HCT116 (cell line): ENCODE data around the gene RALGPS2. TPM values are rescaled to one million over a fixed set of nuclear protein-coding genes. Genes with fewer than 3 reads are reported as not detected.

ENCODE experiments used
- ATAC-seq: fragments of 200-7000 bp; cut with Tn5 transposase; 2 replicates; pipeline ENCODE4 v1.9.1; 2020; ENCODE audit warnings: mild to moderate bottlenecking, moderate library complexity
- BruUV-seq: library from RNA; stranded (reverse); fragments of 400-500 nt; replicated peaks from 2 replicates; lab custom pipeline; 2021; lab: Mats Ljungman, UMichigan
- CTCF ChIA-PET: fragments of 300-600 bp; sonication (Branson Sonifier 250); formaldehyde crosslinking; loops from one replicate; lab custom pipeline; 2021; ENCODE audit warnings: antibody characterized with exemption; lab: Charles Lee
- POLR2A ChIA-PET: fragments of 300-600, 350-600 bp; sonication (Branson Sonifier 250); formaldehyde crosslinking; loops from one replicate; lab custom pipeline; 2021; ENCODE audit warnings: antibody characterized with exemption; lab: Charles Lee
- RAD21 ChIA-PET, 2 experiments: fragments of 300-600 bp; sonication (Branson Sonifier 250); formaldehyde crosslinking; loops; one replicate each; lab custom pipeline; 2023; ENCODE audit warnings: low total read pairs in 2 of 2; ENCODE audit not compliant: uncharacterized antibody in 2 of 2, unreplicated experiment in 2 of 2, low non-redundant PET in 1 of 2; lab: Charles Lee
- DNase-seq: peaks from one replicate; pipeline ENCODE4 v3.0.0-alpha.2; 2010; ENCODE audit warnings: low read depth, low spot score
- H2AFZ ChIP-seq: fragments of 200-600 bp; shearing (Covaris generic), sonication (generic); 2 replicates; pipeline ENCODE4 v1.6.1; 2017; ENCODE audit warnings: low read depth, mixed run types, mixed read lengths, antibody characterized with exemption, low read length; ENCODE audit not compliant: poor library complexity, severe bottlenecking
- H3K27ac ChIP-seq: 2 replicates; pipeline ENCODE4 v1.5.1; 2012; ENCODE audit warnings: low read depth, low read length
- H3K27me3 ChIP-seq: fragments of 200-600 bp; sonication (generic); 2 replicates; pipeline ENCODE4 v1.6.1; 2016; ENCODE audit warnings: mixed run types, low read length, mixed read lengths; ENCODE audit not compliant: insufficient read depth
- H3K36me3 ChIP-seq, 2 experiments: fragments of 200-500 bp in 1 of 2; fragments of 200-600 bp in 1 of 2; sonication (Bioruptor generic) in 1 of 2; sonication (generic) in 1 of 2; 2 replicates each; pipeline versions ENCODE4 v1.5.1 to v1.6.1; 2014 to 2016; ENCODE audit warnings: low read length in 2 of 2, inconsistent platforms in 1 of 2, mixed read lengths in 1 of 2, mixed run types in 1 of 2; ENCODE audit not compliant: insufficient read depth in 2 of 2, control insufficient read depth in 1 of 2
- H3K4me1 ChIP-seq, 2 experiments: fragments of 200-600 bp in 1 of 2; sonication (generic) in 1 of 2; 2 replicates each; pipeline versions ENCODE4 v1.5.1 to v1.6.1; 2012 to 2017; ENCODE audit warnings: low read length in 2 of 2, inconsistent platforms in 1 of 2, mild to moderate bottlenecking in 1 of 2, mixed read lengths in 1 of 2, mixed run types in 1 of 2, moderate library complexity in 1 of 2; ENCODE audit not compliant: insufficient read depth in 2 of 2, control insufficient read depth in 1 of 2
- H3K4me2 ChIP-seq: fragments of 200-600 bp; sonication (generic); 2 replicates; pipeline ENCODE4 v1.6.1; 2017; ENCODE audit warnings: mixed run types, low read length, mixed read lengths
- H3K4me3 ChIP-seq, 2 experiments: fragments of 200-600 bp in 1 of 2; sonication (generic) in 1 of 2; replicated peaks in 1 of 2; 2 replicates each; pipeline ENCODE4 v1.5.1; 2011 to 2016; ENCODE audit warnings: low read length in 2 of 2, control low read depth in 1 of 2, low read depth in 1 of 2, mild to moderate bottlenecking in 1 of 2, mixed read lengths in 1 of 2, mixed run types in 1 of 2
- H3K79me2 ChIP-seq: fragments of 200-600 bp; sonication (generic); 2 replicates; pipeline ENCODE4 v1.6.1; 2017; ENCODE audit warnings: mild to moderate bottlenecking, mixed run types, low read length, moderate library complexity, mixed read lengths; ENCODE audit not compliant: insufficient read depth
- H3K9ac ChIP-seq: fragments of 200-600 bp; sonication (generic); 2 replicates; pipeline ENCODE4 v1.6.1; 2016; ENCODE audit warnings: low read length, mixed read lengths
- H3K9me2 ChIP-seq: fragments of 200-600 bp; sonication (generic), shearing (Covaris generic); 2 replicates; pipeline ENCODE4 v1.6.1; 2017; ENCODE audit warnings: mixed run types, mild to moderate bottlenecking, moderate library complexity; ENCODE audit not compliant: insufficient read depth
- H3K9me3 ChIP-seq, 2 experiments: fragments of 200-500 bp in 1 of 2; fragments of 200-600 bp in 1 of 2; sonication (Bioruptor generic) in 1 of 2; sonication (generic) in 1 of 2; 2 replicates each; pipeline ENCODE4 v1.6.1; 2014 to 2017; ENCODE audit warnings: low read length in 2 of 2, mixed read lengths in 2 of 2, inconsistent platforms in 1 of 2, low read depth in 1 of 2, mild to moderate bottlenecking in 1 of 2, mixed run types in 1 of 2, moderate library complexity in 1 of 2; ENCODE audit not compliant: control insufficient read depth in 1 of 2, insufficient read depth in 1 of 2
- H4K20me1 ChIP-seq: fragments of 200-600 bp; sonication (generic), shearing (Covaris generic); 2 replicates; pipeline ENCODE4 v1.6.1; 2017; ENCODE audit warnings: mixed run types, mild to moderate bottlenecking, moderate library complexity; ENCODE audit not compliant: insufficient read depth
- CBX3 ChIP-seq: IDR thresholded peaks from 2 replicates; pipeline ENCODE4 v1.6.1; 2012; ENCODE audit warnings: low read depth
- CEBPB ChIP-seq: IDR thresholded peaks from 2 replicates; pipeline ENCODE4 v1.6.1; 2012; ENCODE audit warnings: low read depth
- ELF1 ChIP-seq: IDR thresholded peaks from 2 replicates; pipeline ENCODE4 v1.6.1; 2012; ENCODE audit warnings: low read depth, borderline replicate concordance
- FOSL1 ChIP-seq: IDR thresholded peaks from 2 replicates; pipeline ENCODE4 v1.6.1; 2012; ENCODE audit warnings: low read depth
- JUND ChIP-seq: IDR thresholded peaks from 2 replicates; pipeline ENCODE4 v1.6.1; 2012
- POLR2A ChIP-seq: IDR thresholded peaks from 2 replicates; pipeline ENCODE4 v1.7.0; 2011; ENCODE audit warnings: borderline replicate concordance; ENCODE audit not compliant: insufficient read depth, insufficient read length; ENCODE audit errors: extremely low read depth
- SIN3A ChIP-seq: IDR thresholded peaks from 2 replicates; pipeline ENCODE4 v1.6.1; 2012; ENCODE audit warnings: low read depth
- SRF ChIP-seq: IDR thresholded peaks from 2 replicates; pipeline ENCODE4 v1.6.1; 2012; ENCODE audit warnings: low read depth
- TCF7L2 ChIP-seq: IDR thresholded peaks from 2 replicates; pipeline ENCODE4 v1.7.0; 2011; ENCODE audit warnings: borderline replicate concordance, inconsistent platforms; ENCODE audit not compliant: insufficient read depth, insufficient read length; ENCODE audit errors: extremely low read depth
- YY1 ChIP-seq: IDR thresholded peaks from 2 replicates; pipeline ENCODE4 v1.6.1; 2011; ENCODE audit warnings: low read length, low read depth, moderate library complexity, mild to moderate bottlenecking; ENCODE audit not compliant: insufficient replicate concordance; ENCODE audit errors: extremely low read depth
- ZNF274 ChIP-seq: fragments of 200-500 bp; sonication (Bioruptor generic); IDR thresholded peaks from 2 replicates; pipeline ENCODE4 v1.6.1; 2014; ENCODE audit warnings: mild to moderate bottlenecking, low read depth, low read length, inconsistent platforms
- intact Hi-C: fragments of 100-400 bp; cut with micrococcal nuclease; formaldehyde crosslinking; loops from 2 replicates; pipeline ENCODE4 v1.10.0; 2022
- total RNA-seq: library from RNA; stranded (reverse); gene quantifications from one replicate; pipeline ENCODE4 v1.2.1, GENCODE V29; 2021; ENCODE audit not compliant: unreplicated experiment
- TF ChIP-seq, protein P1 (sequence below): IDR thresholded peaks from 2 replicates; pipeline ENCODE4 v1.6.1; 2012
- TF ChIP-seq, protein P2 (sequence below): IDR thresholded peaks from 2 replicates; pipeline ENCODE4 v1.6.1; 2011; ENCODE audit warnings: mild to moderate bottlenecking, low read length, moderate library complexity; ENCODE audit not compliant: insufficient replicate concordance; ENCODE audit errors: extremely low read depth
- TF ChIP-seq, protein P3 (sequence below): IDR thresholded peaks from 2 replicates; pipeline ENCODE4 v1.6.1; 2012; ENCODE audit warnings: low read depth
- TF ChIP-seq, protein P4 (sequence below): IDR thresholded peaks from 2 replicates; pipeline ENCODE4 v1.6.1; 2012

Gene RALGPS2
- total RNA-seq, 1 experiment from 2014 or later: 25.6 TPM

DNA sequence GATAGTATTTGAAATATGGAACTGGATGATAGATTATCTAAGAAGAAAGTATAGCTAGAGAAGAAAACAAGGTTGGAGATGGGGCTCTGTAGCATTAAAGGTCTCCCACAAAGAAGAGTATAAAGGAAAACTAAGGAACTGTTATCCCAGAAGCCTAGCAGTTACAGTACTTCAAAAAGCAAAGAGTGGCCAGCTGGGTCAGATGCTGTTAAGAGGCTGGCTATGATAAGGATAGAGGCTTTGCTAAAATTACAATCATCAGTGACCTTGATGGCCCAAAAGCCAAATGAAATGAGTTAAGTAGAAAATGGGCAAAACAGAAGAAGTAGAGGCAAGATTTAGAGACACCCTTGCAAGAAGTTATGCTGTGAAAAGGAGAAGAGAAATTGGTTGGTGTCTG is 170.9 kb downstream of the RALGPS2 start:
- Histone ChIP-seq H3K27ac (no peak overlapping the region), H3K9me2 (no peaks in the 10 kb centered on the region), H3K4me3 (no peak overlapping the region), H3K4me2 (no peak overlapping the region), H3K79me2 (no peaks in the 10 kb centered on the region), H3K9me3 (no peaks in the 10 kb centered on the region), H3K4me1 (no peaks in the 10 kb centered on the region), H3K27me3 (no peaks in the 10 kb centered on the region), H2AFZ (no peak overlapping the region), H3K36me3 (no peaks in the 10 kb centered on the region), H4K20me1 (no peaks in the 10 kb centered on the region), H3K9ac (no peak overlapping the region)
- ChIA-PET POLR2A (no interaction called here), CTCF (no interaction called here), RAD21 (no interaction called here)
- BruUV-seq: no TSS peak
- DNase-seq: no peak
- intact Hi-C loops: no loop called here
- no peak for ATAC-seq
- TF ChIP-seq YY1 (no peak), CBX3 (no peak), JUND (no peak), ELF1 (no peak), TCF7L2 (no peak), FOSL1 (no peak), CEBPB (no peak), ZNF274 (no peak)
- TF ChIP-seq, protein P1, sequence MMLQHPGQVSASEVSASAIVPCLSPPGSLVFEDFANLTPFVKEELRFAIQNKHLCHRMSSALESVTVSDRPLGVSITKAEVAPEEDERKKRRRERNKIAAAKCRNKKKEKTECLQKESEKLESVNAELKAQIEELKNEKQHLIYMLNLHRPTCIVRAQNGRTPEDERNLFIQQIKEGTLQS: no peak

DNA sequence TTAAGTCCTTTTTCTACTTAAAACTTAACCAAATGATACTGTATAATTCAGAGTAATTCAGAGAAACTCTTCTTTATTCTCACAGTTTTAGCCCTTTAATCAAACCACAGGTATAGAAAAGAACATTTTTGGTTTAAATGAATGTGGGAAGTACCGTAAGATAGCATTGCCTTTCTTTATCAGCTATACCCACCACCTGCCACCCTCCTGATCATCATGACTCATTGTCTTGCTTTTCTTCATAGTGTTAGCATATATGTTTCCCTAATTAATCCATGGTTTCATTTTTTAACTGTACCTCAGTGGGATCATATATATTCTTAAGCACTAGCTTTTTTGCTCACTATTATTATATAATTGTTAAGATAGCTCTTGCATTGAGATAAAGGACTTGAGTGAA is 173.4 kb downstream of the RALGPS2 start:
- H3K9me2 ChIP-seq: no peaks in the 10 kb centered on the region
- H2AFZ ChIP-seq: no peak overlapping the region
- ATAC-seq (no peak), DNase-seq (no peak)
- no peak overlapping the region for H3K4me3 ChIP-seq
- H3K27ac ChIP-seq: no peak overlapping the region
- H3K4me1 ChIP-seq: no peaks in the 10 kb centered on the region
- no peak overlapping the region for H3K9ac ChIP-seq
- ChIA-PET POLR2A (no interaction called here), CTCF (no interaction called here), RAD21 (no interaction called here)
- intact Hi-C loops: no loop called here
- no peak overlapping the region for H3K4me2 ChIP-seq
- no peaks in the 10 kb centered on the region for H3K27me3 ChIP-seq
- no TSS peak for BruUV-seq
- no peaks in the 10 kb centered on the region for H3K9me3 ChIP-seq
- TF ChIP-seq, protein P2, sequence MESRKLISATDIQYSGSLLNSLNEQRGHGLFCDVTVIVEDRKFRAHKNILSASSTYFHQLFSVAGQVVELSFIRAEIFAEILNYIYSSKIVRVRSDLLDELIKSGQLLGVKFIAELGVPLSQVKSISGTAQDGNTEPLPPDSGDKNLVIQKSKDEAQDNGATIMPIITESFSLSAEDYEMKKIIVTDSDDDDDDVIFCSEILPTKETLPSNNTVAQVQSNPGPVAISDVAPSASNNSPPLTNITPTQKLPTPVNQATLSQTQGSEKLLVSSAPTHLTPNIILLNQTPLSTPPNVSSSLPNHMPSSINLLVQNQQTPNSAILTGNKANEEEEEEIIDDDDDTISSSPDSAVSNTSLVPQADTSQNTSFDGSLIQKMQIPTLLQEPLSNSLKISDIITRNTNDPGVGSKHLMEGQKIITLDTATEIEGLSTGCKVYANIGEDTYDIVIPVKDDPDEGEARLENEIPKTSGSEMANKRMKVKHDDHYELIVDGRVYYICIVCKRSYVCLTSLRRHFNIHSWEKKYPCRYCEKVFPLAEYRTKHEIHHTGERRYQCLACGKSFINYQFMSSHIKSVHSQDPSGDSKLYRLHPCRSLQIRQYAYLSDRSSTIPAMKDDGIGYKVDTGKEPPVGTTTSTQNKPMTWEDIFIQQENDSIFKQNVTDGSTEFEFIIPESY: no peak
- no peak for TF ChIP-seq POLR2A
- TF ChIP-seq, protein P3, sequence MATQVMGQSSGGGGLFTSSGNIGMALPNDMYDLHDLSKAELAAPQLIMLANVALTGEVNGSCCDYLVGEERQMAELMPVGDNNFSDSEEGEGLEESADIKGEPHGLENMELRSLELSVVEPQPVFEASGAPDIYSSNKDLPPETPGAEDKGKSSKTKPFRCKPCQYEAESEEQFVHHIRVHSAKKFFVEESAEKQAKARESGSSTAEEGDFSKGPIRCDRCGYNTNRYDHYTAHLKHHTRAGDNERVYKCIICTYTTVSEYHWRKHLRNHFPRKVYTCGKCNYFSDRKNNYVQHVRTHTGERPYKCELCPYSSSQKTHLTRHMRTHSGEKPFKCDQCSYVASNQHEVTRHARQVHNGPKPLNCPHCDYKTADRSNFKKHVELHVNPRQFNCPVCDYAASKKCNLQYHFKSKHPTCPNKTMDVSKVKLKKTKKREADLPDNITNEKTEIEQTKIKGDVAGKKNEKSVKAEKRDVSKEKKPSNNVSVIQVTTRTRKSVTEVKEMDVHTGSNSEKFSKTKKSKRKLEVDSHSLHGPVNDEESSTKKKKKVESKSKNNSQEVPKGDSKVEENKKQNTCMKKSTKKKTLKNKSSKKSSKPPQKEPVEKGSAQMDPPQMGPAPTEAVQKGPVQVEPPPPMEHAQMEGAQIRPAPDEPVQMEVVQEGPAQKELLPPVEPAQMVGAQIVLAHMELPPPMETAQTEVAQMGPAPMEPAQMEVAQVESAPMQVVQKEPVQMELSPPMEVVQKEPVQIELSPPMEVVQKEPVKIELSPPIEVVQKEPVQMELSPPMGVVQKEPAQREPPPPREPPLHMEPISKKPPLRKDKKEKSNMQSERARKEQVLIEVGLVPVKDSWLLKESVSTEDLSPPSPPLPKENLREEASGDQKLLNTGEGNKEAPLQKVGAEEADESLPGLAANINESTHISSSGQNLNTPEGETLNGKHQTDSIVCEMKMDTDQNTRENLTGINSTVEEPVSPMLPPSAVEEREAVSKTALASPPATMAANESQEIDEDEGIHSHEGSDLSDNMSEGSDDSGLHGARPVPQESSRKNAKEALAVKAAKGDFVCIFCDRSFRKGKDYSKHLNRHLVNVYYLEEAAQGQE: no peak
- no peak for TF ChIP-seq CEBPB
- no peak for TF ChIP-seq SIN3A
- no peak for TF ChIP-seq SRF
- TF ChIP-seq, protein P4, sequence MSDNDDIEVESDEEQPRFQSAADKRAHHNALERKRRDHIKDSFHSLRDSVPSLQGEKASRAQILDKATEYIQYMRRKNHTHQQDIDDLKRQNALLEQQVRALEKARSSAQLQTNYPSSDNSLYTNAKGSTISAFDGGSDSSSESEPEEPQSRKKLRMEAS: no peak
- no peak for TF ChIP-seq TCF7L2
- no peak for TF ChIP-seq YY1
- TF ChIP-seq, protein P1: no peak
- no peak for TF ChIP-seq CBX3
- H3K36me3 ChIP-seq: no peaks in the 10 kb centered on the region
- no peaks in the 10 kb centered on the region for H3K79me2 ChIP-seq
- H4K20me1 ChIP-seq: no peaks in the 10 kb centered on the region
